Inflammatory macrophage treated with lipopolysaccharide for 4 hours (primary cell): ENCODE measurements around the gene RNU2-1.
"Not testable (repeated sequence)": the region's sequence is repeated elsewhere in the genome, so short reads cannot be mapped to it uniquely, and the experiment has no call there.

Experiments used
- DNase-seq: peaks from one replicate; pipeline ENCODE4 v3.0.0-alpha.2; 2020

RNU2-1 gene

DNA sequence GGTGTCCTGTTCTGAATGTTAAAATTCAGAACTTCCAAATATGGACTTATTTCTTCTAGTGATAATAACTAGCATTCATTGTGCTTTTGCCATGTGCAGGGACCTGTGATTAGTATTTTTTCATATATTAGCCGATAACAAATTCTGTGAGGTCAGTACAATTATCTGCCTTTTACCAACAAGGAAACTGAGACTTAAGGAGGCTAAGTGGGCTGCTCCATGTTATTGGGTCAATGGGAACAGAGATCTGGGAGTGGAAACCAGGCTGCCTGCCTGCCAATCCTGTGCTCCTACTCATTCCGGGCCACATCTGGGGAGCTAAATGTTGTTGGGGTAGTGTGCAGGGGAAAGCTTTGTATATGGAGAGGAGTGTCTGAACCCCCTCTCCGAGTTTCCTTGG is 18.4 kb downstream of the RNU2-1 start:
- DNase-seq = no peak

DNA sequence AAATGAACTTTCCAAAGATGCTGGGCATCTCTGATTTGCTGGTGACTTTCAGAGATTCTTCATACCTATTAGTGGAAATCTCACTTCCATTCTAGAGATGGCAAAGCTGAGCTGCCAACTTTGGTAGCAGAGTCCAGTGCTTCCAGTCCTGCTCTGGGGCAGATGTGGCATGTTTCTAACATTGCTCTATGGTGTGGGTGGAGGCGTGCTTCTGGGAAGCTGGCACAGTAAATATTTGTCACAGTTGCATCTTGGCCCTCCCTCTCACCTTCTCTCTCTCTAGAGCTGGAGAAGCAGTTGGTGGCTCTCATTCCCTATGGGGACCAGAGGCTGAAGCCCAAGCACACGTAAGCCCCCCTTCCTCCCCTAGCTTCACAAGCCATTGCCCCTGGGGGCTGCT is 20.2 kb downstream of the RNU2-1 start:
- DNase-seq = no peak

GRCh38 chr17:43212641-43213490 is 20.9 kb downstream of the RNU2-1 start:
- peak; percentile 89 for DNase-seq

DNA sequence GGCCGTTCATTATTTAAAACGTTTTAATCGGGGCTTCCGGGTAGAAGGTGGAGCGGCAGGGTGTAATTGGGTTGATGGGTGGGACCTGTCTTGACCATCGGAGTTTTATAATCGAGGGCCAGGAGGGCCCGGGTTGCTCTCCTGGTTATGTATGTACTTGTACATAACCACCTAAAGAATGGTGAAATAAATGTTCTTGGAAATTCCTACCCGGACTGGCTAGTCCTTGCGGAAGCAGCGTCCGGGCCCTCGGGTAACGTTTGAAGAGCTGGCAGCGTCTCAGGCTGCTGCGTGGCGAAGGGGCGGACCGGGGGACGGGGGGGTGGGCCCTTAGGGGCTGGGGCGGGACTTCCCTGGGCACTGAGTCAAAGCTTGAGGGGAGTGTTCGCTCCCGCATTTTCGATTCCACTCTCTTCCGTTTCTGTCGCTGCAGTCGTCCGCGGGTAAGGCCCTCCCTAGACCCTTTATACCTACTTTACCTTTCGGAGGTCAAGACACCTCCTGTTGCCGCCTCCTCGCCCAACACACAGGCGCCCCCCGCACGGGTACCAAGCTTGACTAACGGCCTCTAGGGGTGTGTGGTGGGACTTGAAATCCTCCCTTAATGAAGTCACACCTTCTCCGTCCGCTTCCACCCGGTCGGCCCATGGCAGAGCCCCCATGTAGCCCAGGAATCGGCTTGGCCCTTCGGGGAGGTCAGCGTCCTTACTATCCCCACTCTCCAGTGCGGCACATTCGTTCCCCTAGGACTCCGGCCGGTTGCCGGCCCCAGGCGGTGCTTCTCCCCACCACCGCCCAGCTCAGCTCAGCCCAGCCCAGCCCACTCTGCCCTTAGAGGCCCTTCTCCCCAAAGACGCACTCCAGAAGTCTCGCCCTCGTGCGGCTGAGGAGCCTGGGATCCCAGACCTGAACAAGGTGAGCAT is 22.0 kb downstream of the RNU2-1 start, which contains the start of gene TMEM106A:
Gene TMEM106A, plus strand, starts transcription at position 396 of the 923 bp plus-strand sequence. CDS start 1,167 bp downstream, outside the sequence.
- peak; percentile 91 for DNase-seq

- DNase-seq = peak; percentile 4
Observed at GRCh38 chr17:43211123-43211479, 22.7 kb downstream of the RNU2-1 start.

DNA sequence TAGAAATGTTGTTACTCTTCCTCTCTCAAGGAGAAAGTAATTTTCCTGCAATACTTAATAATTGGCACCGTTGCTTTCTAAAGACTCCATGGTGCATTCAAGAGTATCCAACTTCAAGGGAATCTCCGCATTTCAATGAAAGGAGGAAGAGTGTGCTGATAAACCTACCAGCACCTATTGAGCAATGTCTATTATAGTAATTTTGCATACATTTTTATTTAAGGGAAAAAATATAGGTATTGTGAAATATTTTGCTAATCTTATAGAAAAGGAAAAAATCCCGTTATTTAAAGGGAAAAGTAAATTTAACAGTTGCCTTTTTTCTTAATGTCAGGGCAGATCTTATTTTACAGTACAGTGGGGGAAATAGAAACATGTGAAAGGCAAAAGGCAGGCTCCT is 23.2 kb downstream of the RNU2-1 start:
- no peak for DNase-seq

GRCh38 chr17:43203013-43203412 is 30.8 kb downstream of the RNU2-1 start:
- not testable (repeated sequence) for DNase-seq

- DNase-seq = no peak
Observed at GRCh38 chr17:43200127-43200526, 33.6 kb downstream of the RNU2-1 start.

- DNase-seq = no peak
Observed at GRCh38 chr17:43199633-43200032, 34.1 kb downstream of the RNU2-1 start.

GRCh38 chr17:43193251-43193650 is 40.5 kb downstream of the RNU2-1 start:
- no peak for DNase-seq

DNA sequence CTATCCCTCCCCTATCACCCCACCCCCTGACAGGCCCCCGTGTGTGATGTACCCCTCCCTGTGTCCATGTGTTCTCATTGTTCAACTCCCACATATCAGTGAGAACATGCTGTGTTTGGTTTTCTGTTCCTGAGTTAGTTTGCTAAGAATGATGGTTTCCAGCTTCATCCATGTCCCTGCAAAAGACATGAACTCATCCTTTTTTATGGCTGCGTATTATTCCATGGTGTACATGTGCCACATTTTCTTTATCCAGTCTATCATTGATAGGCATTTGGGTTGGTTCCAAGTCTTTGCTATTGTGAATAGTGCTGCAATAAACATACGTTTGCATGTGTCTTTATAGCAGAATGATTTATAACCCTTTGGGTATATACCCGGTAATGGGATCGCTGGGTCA is 47.1 kb downstream of the RNU2-1 start:
- not testable (repeated sequence) for DNase-seq

GRCh38 chr17:43183921-43184320 is 49.9 kb downstream of the RNU2-1 start:
- no peak for DNase-seq
